ENCODE measurements around the gene ITPKB. TPM values are rescaled to one million over a fixed set of nuclear protein-coding genes. Genes with fewer than 3 reads are reported as not detected.

Gene ITPKB
- total RNA-seq, 1 experiment from 2014 or later, result 56.9 TPM

GRCh38 chr1:226697929-226698544 lies 41.0 kb downstream of the ITPKB start:
- DNase-seq (ENCODE audit: low read depth, low spot score), result no peak
- in situ Hi-C loops (cut with HindIII; ENCODE audit: low pct_unique_long_range_greater_than_20kb, low sequenced_read_pairs), result no loop called here

DNA sequence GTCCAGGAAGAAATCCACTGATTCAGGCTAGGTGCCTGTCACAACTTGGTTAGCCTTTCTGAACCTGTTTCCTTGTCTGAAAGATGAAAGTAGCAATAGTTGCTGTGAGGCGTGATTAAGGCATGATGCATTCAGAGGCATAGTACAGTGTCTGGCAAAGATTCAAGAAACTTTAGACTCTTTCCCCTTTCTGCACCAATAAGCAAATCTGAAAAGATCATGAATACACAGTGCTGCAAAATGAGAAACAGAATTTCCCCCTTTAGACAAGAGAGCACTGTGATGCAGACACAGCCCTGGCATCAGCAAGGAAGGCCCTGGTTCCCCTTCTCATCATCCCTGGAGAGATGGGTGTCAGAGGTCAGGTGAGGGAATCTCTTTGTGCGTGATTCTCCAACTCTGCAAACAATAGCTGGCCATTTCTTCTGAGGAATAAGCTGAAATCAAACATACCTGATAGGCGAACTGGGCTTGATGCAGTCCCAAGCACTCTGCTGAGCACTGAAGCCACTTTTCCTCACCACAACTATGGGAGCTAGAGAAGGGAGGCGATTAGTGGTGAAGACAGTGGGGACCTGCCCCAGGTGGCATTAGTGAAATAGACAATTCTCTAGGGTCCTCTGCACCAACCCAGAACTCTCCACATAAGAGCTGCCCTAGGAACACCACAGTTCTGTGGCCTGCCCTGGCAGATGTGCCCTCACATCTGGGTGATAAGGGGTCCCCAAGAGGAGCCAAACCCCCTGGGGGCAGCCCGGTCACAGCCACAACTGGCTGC lies 41.7 kb downstream of the ITPKB start:
- no peak for DNase-seq (ENCODE audit: low read depth, low spot score)
- in situ Hi-C loops (cut with HindIII; ENCODE audit: low pct_unique_long_range_greater_than_20kb, low sequenced_read_pairs), result no loop called here

DNA sequence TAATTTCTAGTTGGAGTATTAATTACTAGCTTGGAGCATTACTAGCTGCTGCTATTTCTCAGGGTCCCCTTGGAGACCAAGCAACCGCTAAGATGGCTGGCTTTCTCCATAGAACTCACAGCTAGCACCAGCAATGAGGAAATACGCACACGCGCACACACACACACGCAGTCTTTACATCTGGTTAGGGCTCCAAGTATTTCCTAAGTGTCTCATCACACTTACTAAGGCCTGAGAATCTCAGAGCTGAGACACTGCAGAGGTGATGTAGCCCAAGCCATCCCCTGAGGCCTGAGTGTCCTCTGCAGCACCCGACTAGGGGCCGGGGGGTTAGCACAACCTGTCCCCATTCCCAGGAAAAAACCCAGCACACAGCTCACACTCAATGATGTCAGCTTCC lies 42.5 kb downstream of the ITPKB start:
- in situ Hi-C loops (cut with HindIII; ENCODE audit: low pct_unique_long_range_greater_than_20kb, low sequenced_read_pairs), result no loop called here
- no peak for DNase-seq (ENCODE audit: low read depth, low spot score)

GRCh38 chr1:226695335-226695900 lies 43.7 kb downstream of the ITPKB start:
- in situ Hi-C loops (cut with HindIII; ENCODE audit: low pct_unique_long_range_greater_than_20kb, low sequenced_read_pairs), result no loop called here
- no peak for DNase-seq (ENCODE audit: low read depth, low spot score)

DNA sequence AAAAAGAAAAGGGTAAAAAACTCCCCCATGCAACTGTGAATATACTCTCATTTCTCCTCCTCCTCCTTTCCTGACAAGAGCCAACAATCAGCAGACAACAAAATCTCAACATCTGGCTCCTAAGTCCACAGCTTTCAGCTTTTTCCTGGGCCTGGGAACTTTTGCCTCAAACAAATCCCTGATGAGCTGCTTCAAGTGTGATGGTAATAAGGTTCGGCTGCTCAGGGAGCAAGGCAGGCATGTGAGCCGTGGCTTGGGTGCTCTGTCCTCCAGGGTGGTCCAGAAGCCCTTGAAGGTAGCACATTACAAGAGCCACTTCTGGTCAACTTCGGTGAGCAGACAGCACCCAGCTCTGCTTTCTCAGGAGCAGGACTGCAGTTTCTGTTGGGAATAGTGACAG lies 46.3 kb downstream of the ITPKB start:
- in situ Hi-C loops (cut with HindIII; ENCODE audit: low pct_unique_long_range_greater_than_20kb, low sequenced_read_pairs), result no loop called here
- no peak for DNase-seq (ENCODE audit: low read depth, low spot score)

DNA sequence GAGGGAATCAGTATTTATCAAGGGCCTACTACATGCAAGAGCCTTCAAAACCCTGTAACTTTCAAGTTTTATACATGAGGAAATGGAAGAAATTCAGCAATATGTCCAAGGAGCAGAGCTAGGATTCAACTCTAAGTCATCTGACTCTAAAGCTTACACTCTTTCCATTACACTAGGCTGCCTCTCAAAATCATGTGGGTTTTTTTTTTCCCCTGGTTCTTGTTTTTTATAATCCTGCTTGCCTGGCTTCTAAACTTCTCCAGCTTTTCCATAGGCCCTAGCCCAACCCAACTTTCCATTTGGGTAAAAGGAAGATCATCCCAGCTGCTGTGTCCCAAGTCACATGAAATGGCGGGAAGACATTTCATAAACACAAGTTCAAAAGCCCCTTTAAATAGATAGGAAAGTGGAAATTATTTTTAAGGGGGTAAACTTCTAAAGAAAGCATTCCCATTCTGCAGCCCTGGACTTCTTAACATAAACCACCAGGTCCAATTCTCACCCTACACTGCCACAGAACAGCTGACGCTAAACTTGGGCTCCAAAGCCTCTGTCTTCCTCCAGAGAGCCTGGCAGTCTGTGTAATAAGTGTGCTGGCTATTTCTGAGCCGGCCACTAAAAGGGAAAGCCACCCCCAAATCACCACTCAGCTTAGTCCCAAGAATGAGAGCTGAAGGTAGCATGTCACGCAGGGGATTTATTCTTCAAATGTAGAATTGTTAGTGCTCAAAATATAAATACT lies 46.9 kb downstream of the ITPKB start:
- no peak for DNase-seq (ENCODE audit: low read depth, low spot score)
- in situ Hi-C loops (cut with HindIII; ENCODE audit: low pct_unique_long_range_greater_than_20kb, low sequenced_read_pairs), result no loop called here

GRCh38 chr1:226691247-226691646 lies 47.8 kb downstream of the ITPKB start:
- in situ Hi-C loops (cut with HindIII; ENCODE audit: low pct_unique_long_range_greater_than_20kb, low sequenced_read_pairs), result no loop called here
- DNase-seq (ENCODE audit: low read depth, low spot score), result no peak

GRCh38 chr1:226690460-226690982 lies 48.6 kb downstream of the ITPKB start:
- in situ Hi-C loops (cut with HindIII; ENCODE audit: low pct_unique_long_range_greater_than_20kb, low sequenced_read_pairs), result no loop called here
- DNase-seq (ENCODE audit: low read depth, low spot score), result no peak

DNA sequence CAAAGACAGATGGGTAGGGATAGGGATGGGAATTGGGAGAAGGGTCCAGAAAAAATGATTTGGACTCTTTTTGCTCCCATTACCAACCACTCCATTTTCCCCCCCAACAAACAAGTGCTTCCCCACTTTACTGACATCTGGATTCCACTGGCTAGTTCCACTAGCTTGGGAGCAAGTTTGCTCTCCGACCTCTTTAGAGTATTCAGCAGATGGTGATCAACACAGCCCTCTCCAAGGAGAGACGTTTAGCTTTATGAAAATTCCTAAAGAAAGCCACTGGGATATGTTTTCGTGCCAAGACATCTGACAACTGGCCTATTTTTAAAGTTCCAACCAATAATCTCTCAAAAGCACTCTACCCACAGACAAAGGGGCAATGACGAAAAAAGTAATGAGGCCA lies 50.3 kb downstream of the ITPKB start:
- in situ Hi-C loops (cut with HindIII; ENCODE audit: low pct_unique_long_range_greater_than_20kb, low sequenced_read_pairs), result no loop called here
- DNase-seq (ENCODE audit: low read depth, low spot score), result no peak

DNA sequence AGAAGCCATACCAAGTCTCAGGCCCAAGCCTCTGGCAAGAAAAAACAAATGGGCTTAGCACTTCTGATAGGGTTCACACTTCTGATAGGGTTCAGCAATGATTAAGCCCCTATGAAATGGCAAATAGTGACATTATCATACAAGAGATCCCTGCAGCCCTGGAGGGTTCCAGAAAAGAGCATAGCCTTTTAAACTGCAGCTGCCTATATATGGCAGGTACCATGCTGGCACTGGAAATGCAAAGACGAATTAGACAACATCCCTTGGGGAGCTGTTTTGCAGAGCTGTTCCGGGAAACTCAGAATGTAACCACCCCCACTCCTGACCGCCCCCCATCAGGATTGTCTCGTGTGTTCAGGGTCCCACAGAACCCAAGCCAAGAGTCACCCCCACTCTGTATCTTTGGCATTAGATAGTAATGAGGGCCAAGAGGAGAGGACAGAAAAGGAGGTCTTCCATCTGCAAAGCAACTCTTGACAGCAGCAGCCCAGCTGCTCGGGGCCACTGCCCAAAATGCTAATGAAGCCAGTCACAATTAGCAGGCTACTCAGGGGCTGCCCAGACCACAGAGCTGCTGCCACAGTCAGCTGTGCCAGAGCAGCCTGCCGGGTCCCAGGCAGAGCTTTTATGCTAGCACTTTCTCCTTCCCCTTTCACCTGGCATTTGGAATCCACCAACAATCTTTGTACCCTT lies 50.9 kb downstream of the ITPKB start:
- no peak for DNase-seq (ENCODE audit: low read depth, low spot score)
- in situ Hi-C loops (cut with HindIII; ENCODE audit: low pct_unique_long_range_greater_than_20kb, low sequenced_read_pairs), result no loop called here

- in situ Hi-C loops (cut with HindIII; ENCODE audit: low pct_unique_long_range_greater_than_20kb, low sequenced_read_pairs), result no loop called here
- no peak for DNase-seq (ENCODE audit: low read depth, low spot score)
Measured at GRCh38 chr1:226687426-226687825, 51.7 kb downstream of the ITPKB start.

DNA sequence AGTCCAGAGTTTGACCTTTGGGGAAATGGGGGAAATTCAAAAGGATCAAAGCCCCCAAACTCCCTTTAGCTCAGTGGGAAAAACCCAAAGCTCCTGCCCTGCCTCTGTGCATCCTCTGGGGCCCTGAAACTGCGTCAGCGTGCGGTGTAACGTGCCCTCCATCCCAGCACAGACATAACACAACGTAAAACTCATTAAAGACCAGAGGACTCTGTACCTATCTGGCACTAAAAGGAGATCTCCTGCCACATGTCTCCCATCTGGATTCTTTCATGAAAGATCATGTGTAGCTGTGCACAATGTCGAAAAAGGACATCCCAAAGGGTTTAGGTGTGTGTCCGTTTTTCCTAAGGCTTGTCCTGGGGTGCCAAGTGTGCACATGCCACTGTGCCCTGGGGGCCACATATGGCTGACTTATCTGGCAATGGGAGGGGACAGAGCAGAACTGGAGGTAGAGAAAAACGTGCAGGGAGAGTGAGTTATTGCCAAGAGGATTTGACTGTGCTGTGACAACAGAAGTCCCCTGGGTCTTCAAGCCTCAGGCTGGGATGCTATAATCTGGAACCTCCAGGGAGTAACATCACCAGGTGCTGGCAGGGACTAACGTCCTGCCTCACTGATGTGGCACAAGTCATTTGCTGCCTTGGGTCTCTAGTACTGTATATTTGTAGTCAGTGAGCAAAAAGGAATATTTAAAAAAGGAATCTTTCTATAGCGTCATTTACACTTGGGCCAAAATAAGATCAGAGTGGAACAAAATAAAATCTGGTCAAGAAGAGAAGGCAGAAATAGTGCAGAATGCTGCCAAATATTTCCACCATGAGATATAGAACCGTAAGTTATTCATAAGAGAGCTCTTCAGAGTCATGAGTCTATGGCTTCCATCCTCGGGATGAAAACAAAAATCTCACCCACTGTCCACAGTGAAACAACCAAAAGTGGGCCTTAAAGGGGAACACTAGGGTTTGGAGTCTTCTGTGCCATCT lies 52.3 kb downstream of the ITPKB start:
- no peak for DNase-seq (ENCODE audit: low read depth, low spot score)
- in situ Hi-C loops (cut with HindIII; ENCODE audit: low pct_unique_long_range_greater_than_20kb, low sequenced_read_pairs), result no loop called here

DNA sequence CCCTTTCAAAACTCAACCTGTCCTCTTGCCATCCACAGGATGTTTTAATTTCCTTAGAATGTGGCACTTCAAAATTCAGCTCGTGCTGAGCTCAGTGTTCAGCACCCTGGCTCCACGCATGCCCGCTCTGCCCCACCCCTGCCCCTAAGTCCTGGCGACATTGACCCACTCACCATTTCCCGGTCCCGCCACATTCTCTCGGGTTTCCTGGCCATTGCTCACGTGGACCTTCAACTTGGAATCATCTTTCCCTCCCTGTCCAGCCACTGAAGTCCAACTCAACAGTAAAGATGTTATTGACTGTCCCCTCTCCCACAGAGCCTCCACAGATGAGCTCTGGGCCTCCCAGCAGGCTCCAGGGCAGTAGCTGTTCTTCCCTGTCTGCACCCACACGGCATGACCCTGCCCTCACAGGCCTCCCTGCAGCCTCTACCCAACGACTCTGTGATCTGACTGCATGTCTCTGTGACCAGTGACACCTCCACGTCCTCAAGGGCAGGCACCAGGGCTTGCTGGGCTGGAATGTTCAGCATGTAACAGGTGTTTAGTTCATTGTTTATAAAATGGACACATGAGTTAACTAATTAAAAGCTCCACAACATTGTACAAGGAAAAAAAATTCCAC lies 53.8 kb downstream of the ITPKB start:
- in situ Hi-C loops (cut with HindIII; ENCODE audit: low pct_unique_long_range_greater_than_20kb, low sequenced_read_pairs), result no loop called here

DNA sequence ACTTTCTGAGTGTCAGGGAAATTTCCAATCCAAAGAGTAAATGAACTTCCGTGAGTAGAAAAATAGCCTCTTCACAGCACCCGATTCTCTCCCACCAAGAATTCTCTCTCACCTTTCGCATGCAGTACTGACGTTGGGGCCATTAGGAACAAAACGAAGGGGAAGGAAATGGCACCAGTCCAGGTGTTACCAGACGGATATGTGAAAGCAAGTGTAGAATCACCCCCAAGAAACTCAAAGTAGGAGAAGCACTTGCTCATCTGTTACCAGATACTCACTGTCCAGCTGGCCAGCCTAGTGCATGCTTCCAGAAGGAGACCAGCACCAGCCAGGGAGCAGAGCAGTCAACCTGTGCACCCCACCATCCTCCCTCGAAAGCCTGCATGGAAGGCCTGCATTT lies 55.1 kb downstream of the ITPKB start:
- in situ Hi-C loops (cut with HindIII; ENCODE audit: low pct_unique_long_range_greater_than_20kb, low sequenced_read_pairs), result no loop called here
- no peak for DNase-seq (ENCODE audit: low read depth, low spot score)

More for the DNA sequence above, 53.8 kb downstream of the ITPKB start:
- DNase-seq (ENCODE audit: low read depth, low spot score), result no peak

DNA sequence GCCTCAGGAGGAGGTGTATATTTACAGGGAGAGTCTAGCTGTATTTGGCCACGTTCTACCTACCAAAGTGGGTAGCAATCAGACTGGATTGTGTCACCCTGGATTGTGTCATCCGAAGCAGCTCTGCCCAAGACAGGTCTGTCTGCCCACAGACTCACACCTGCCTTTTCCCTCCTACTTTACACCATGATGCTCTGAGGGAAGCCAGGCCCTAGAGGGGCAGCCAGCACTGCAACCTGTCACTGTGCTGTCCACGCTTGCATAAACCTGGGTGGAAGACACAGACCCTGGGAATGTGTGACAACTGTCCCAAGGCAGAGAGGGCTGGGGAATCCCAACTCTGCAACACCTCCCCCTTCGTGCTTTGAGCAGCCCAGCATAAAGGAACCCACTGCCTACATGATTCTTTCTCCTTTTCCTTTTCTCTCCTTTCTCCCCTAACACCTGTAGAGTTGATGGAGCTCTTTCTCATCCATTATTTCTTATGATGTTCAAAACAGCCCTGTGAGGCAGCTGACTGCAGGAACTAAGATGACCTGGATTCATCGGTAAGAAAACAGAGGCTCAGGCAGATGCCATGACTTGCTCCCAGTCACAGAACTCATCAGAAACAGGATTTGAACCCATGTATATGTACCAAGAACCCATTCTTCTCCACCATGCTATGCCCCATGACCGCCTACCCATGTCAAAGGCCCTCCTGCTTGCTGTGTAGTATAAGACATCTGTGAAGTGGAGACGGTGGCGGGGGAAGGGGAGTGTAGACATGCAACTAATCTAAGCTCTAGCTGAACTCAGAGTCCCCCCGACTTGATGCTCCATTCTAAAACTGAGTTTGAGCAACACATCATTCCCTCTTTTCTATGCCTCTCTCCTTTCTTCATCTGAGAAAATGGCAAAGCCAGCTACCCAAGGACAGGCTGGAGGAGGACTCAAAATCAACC lies 55.9 kb downstream of the ITPKB start:
- in situ Hi-C loops (cut with HindIII; ENCODE audit: low pct_unique_long_range_greater_than_20kb, low sequenced_read_pairs), result no loop called here
- DNase-seq (ENCODE audit: low read depth, low spot score), result no peak

All from SK-MEL-5 (cell line).